GM13977 (cell line): ENCODE results near the gene C22orf31.

ENCODE experiments used
- DNase-seq: peaks from one replicate; pipeline ENCODE4 v3.0.0; 2012; ENCODE audit warnings: low spot score
- CTCF ChIP-seq: IDR thresholded peaks from 2 replicates; pipeline ENCODE4 v1.5.1; 2012; ENCODE audit warnings: mild to moderate bottlenecking, control low read depth; ENCODE audit not compliant: insufficient read depth; ENCODE audit errors: extremely low read depth, missing control alignments
- in situ Hi-C: fragments of 300-500 bp; cut with MboI; formaldehyde crosslinking; loops from one replicate; pipeline ENCODE4 v1.12.0; 2022; ENCODE audit warnings: low sequenced_read_pairs, low pct_unique_long_range_greater_than_20kb, mixed read lengths, inconsistent platforms; ENCODE audit not compliant: unreplicated experiment

Gene C22orf31

GRCh38 chr22:29039148-29039547 is 22.5 kb downstream of the C22orf31 start:
- in situ Hi-C loops = loop anchor here (5.0 to 25.0 kb wide), 3 partner anchors 182 to 437 kb away; no protein-coding TSS in a partner anchor
- TF ChIP-seq CTCF = no peak
- DNase-seq = no peak

GRCh38 chr22:29037340-29037932 is 24.2 kb downstream of the C22orf31 start:
- DNase-seq = no peak
- in situ Hi-C loops = loop anchor here (5.0 to 25.0 kb wide), 3 partner anchors 180 to 435 kb away; no protein-coding TSS in a partner anchor

GRCh38 chr22:29032584-29032983 is 29.0 kb downstream of the C22orf31 start:
- in situ Hi-C loops = loop anchor here (25.0 kb wide), 1 partner anchor 205 kb away; no protein-coding TSS in a partner anchor
- no peak for DNase-seq
- TF ChIP-seq CTCF = no peak

More at GRCh38 chr22:29037340-29037932, 24.2 kb downstream of the C22orf31 start:
- no peak for TF ChIP-seq CTCF

- TF ChIP-seq CTCF = no peak
- no peak for DNase-seq
- in situ Hi-C loops = loop anchor here (25.0 kb wide), 1 partner anchor 205 kb away; no protein-coding TSS in a partner anchor
These were observed 29.6 kb downstream of the C22orf31 start for GRCh38 chr22:29032014-29032475.

GRCh38 chr22:29031227-29032011 is 30.2 kb downstream of the C22orf31 start:
- in situ Hi-C loops = loop anchor here (25.0 kb wide), 1 partner anchor 206 kb away; no protein-coding TSS in a partner anchor
- TF ChIP-seq CTCF = no peak
- DNase-seq = no peak

- in situ Hi-C loops = loop anchor here (25.0 kb wide), 1 partner anchor 207 kb away; no protein-coding TSS in a partner anchor
- DNase-seq = no peak
- no peak for TF ChIP-seq CTCF
These were observed 30.9 kb downstream of the C22orf31 start for GRCh38 chr22:29030618-29031226.
